SK-N-MC (cell line): ENCODE data around the gene ZMYND8.

Source experiments
- FOXP2 ChIP-seq: optimal IDR thresholded peaks from 2 replicates; pipeline ENCODE3; 2011; ENCODE audit warnings: mild to moderate bottlenecking, moderate library complexity; ENCODE audit not compliant: insufficient read depth; ENCODE audit errors: extremely low read length, control extremely low read depth
- POLR2AphosphoS5 ChIP-seq: IDR thresholded peaks from 2 replicates; pipeline ENCODE4 v1.6.1; 2012; ENCODE audit warnings: mild to moderate bottlenecking, low read depth, low read length, borderline replicate concordance

GRCh38 chr20:47320990-47321805, 35.3 kb downstream of the ZMYND8 start:
- TF ChIP-seq POLR2AphosphoS5 = no peak
- TF ChIP-seq FOXP2 = no peak
